ENCODE results near the gene FARP2.
A peak's percentile ranks its signal among the peaks of the same experiment; 100 is the strongest.

FARP2 gene

DNA sequence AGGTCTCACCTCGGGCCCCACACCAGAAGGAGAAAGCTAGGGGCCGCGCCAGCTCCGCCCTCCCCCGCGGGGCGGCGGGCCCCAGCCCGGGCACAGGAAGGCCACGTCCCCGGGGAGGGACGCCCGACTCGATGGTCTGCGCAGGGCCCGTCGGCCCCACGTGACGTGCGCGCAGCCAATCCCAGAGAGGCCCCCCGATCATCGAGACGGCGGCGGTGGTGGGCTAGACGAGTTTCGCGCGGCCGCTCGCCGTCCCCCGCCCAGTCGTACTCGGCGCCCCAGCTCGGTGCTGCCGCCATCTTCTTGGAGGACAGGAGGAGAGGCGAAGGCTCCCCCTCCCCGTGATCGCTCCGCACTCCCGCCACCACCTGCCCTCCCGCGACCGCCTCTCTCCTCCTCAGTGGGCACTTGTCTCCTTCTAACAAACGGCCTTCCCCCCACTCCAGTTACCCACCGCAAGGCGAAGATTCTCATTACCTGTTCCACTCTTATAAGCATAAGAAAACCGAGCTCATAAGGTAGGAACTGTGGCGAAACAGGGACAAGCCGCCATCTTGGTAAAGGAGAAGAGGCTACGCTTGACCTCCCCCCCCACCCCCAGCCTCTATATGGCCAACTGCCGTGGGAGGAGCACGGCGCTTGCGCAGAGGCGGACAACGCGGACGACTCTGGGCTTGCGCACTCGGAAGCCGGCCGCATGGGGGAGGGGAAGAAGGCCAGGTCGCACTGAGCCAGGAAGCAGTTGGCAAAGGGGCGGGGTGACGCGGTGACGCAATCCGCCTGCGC is 40.8 kb upstream of the FARP2 start, which contains the start of gene HDLBP (continued):
- TF ChIP-seq, protein P1, sequence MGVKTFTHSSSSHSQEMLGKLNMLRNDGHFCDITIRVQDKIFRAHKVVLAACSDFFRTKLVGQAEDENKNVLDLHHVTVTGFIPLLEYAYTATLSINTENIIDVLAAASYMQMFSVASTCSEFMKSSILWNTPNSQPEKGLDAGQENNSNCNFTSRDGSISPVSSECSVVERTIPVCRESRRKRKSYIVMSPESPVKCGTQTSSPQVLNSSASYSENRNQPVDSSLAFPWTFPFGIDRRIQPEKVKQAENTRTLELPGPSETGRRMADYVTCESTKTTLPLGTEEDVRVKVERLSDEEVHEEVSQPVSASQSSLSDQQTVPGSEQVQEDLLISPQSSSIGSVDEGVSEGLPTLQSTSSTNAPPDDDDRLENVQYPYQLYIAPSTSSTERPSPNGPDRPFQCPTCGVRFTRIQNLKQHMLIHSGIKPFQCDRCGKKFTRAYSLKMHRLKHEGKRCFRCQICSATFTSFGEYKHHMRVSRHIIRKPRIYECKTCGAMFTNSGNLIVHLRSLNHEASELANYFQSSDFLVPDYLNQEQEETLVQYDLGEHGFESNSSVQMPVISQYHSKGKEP (tag by site-specific recombination; IDR thresholded peaks at IDR 0.05): no peak
- peak; percentile 97 for TF ChIP-seq YY1 (tag by site-specific recombination; IDR thresholded peaks at IDR 0.05)
- no peak for TF ChIP-seq ZNF10 (tag by site-specific recombination; IDR thresholded peaks at IDR 0.05)
- TF ChIP-seq, protein P2, sequence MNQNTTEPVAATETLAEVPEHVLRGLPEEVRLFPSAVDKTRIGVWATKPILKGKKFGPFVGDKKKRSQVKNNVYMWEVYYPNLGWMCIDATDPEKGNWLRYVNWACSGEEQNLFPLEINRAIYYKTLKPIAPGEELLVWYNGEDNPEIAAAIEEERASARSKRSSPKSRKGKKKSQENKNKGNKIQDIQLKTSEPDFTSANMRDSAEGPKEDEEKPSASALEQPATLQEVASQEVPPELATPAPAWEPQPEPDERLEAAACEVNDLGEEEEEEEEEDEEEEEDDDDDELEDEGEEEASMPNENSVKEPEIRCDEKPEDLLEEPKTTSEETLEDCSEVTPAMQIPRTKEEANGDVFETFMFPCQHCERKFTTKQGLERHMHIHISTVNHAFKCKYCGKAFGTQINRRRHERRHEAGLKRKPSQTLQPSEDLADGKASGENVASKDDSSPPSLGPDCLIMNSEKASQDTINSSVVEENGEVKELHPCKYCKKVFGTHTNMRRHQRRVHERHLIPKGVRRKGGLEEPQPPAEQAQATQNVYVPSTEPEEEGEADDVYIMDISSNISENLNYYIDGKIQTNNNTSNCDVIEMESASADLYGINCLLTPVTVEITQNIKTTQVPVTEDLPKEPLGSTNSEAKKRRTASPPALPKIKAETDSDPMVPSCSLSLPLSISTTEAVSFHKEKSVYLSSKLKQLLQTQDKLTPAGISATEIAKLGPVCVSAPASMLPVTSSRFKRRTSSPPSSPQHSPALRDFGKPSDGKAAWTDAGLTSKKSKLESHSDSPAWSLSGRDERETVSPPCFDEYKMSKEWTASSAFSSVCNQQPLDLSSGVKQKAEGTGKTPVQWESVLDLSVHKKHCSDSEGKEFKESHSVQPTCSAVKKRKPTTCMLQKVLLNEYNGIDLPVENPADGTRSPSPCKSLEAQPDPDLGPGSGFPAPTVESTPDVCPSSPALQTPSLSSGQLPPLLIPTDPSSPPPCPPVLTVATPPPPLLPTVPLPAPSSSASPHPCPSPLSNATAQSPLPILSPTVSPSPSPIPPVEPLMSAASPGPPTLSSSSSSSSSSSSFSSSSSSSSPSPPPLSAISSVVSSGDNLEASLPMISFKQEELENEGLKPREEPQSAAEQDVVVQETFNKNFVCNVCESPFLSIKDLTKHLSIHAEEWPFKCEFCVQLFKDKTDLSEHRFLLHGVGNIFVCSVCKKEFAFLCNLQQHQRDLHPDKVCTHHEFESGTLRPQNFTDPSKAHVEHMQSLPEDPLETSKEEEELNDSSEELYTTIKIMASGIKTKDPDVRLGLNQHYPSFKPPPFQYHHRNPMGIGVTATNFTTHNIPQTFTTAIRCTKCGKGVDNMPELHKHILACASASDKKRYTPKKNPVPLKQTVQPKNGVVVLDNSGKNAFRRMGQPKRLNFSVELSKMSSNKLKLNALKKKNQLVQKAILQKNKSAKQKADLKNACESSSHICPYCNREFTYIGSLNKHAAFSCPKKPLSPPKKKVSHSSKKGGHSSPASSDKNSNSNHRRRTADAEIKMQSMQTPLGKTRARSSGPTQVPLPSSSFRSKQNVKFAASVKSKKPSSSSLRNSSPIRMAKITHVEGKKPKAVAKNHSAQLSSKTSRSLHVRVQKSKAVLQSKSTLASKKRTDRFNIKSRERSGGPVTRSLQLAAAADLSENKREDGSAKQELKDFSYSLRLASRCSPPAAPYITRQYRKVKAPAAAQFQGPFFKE (tag by site-specific recombination; IDR thresholded peaks at IDR 0.05; ENCODE audit: borderline replicate concordance): no peak
- no peak for TF ChIP-seq ZNF16 (tag by site-specific recombination; IDR thresholded peaks at IDR 0.05; ENCODE audit: low read depth)
- TF ChIP-seq ZNF510 (tag by site-specific recombination; IDR thresholded peaks at IDR 0.05; ENCODE audit: insufficient replicate concordance): no peak
- no peak for TF ChIP-seq PRDM1 (tag by site-specific recombination; IDR thresholded peaks at IDR 0.05)
- TF ChIP-seq ZNF214 (tag by site-specific recombination; IDR thresholded peaks at IDR 0.05; ENCODE audit: borderline replicate concordance): no peak
- TF ChIP-seq ZSCAN30 (tag by site-specific recombination; IDR thresholded peaks at IDR 0.05): peak; percentile 21; the same call in 1 of the 2 replicates
- 0 out of 2 replicates have a peak, but pooled peaks have one; percentile 10 for TF ChIP-seq TRIM28 (IDR thresholded peaks at IDR 0.05; ENCODE audit: borderline replicate concordance, low read length)
- no peak for TF ChIP-seq ZNF791 (tag by site-specific recombination; IDR thresholded peaks at IDR 0.05)
- no peak for TF ChIP-seq REPIN1 (tag by site-specific recombination; IDR thresholded peaks at IDR 0.05; ENCODE audit: low read depth)
- TF ChIP-seq, protein P3, sequence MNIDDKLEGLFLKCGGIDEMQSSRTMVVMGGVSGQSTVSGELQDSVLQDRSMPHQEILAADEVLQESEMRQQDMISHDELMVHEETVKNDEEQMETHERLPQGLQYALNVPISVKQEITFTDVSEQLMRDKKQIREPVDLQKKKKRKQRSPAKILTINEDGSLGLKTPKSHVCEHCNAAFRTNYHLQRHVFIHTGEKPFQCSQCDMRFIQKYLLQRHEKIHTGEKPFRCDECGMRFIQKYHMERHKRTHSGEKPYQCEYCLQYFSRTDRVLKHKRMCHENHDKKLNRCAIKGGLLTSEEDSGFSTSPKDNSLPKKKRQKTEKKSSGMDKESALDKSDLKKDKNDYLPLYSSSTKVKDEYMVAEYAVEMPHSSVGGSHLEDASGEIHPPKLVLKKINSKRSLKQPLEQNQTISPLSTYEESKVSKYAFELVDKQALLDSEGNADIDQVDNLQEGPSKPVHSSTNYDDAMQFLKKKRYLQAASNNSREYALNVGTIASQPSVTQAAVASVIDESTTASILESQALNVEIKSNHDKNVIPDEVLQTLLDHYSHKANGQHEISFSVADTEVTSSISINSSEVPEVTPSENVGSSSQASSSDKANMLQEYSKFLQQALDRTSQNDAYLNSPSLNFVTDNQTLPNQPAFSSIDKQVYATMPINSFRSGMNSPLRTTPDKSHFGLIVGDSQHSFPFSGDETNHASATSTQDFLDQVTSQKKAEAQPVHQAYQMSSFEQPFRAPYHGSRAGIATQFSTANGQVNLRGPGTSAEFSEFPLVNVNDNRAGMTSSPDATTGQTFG (tag by site-specific recombination; IDR thresholded peaks at IDR 0.05; ENCODE audit: borderline replicate concordance): no peak
- TF ChIP-seq, protein P4, sequence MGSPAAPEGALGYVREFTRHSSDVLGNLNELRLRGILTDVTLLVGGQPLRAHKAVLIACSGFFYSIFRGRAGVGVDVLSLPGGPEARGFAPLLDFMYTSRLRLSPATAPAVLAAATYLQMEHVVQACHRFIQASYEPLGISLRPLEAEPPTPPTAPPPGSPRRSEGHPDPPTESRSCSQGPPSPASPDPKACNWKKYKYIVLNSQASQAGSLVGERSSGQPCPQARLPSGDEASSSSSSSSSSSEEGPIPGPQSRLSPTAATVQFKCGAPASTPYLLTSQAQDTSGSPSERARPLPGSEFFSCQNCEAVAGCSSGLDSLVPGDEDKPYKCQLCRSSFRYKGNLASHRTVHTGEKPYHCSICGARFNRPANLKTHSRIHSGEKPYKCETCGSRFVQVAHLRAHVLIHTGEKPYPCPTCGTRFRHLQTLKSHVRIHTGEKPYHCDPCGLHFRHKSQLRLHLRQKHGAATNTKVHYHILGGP (tag by site-specific recombination; IDR thresholded peaks at IDR 0.05): no peak
- TF ChIP-seq, protein P5, sequence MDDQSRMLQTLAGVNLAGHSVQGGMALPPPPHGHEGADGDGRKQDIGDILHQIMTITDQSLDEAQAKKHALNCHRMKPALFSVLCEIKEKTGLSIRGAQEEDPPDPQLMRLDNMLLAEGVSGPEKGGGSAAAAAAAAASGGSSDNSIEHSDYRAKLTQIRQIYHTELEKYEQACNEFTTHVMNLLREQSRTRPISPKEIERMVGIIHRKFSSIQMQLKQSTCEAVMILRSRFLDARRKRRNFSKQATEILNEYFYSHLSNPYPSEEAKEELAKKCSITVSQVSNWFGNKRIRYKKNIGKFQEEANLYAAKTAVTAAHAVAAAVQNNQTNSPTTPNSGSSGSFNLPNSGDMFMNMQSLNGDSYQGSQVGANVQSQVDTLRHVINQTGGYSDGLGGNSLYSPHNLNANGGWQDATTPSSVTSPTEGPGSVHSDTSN (CRISPR knock-in tag; IDR thresholded peaks at IDR 0.05): no peak; the same call in 1 of the 2 replicates
- no peak for TF ChIP-seq KLF10 (tag by site-specific recombination; IDR thresholded peaks at IDR 0.05)
- TF ChIP-seq, protein P6, sequence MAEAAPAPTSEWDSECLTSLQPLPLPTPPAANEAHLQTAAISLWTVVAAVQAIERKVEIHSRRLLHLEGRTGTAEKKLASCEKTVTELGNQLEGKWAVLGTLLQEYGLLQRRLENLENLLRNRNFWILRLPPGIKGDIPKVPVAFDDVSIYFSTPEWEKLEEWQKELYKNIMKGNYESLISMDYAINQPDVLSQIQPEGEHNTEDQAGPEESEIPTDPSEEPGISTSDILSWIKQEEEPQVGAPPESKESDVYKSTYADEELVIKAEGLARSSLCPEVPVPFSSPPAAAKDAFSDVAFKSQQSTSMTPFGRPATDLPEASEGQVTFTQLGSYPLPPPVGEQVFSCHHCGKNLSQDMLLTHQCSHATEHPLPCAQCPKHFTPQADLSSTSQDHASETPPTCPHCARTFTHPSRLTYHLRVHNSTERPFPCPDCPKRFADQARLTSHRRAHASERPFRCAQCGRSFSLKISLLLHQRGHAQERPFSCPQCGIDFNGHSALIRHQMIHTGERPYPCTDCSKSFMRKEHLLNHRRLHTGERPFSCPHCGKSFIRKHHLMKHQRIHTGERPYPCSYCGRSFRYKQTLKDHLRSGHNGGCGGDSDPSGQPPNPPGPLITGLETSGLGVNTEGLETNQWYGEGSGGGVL (tag by site-specific recombination; IDR thresholded peaks at IDR 0.05): peak; percentile 86
- no peak for TF ChIP-seq ZNF302 (tag by site-specific recombination; IDR thresholded peaks at IDR 0.05; ENCODE audit: low read depth)
- TF ChIP-seq ZFP69B (tag by site-specific recombination; IDR thresholded peaks at IDR 0.05): peak; percentile 94
- no peak for TF ChIP-seq ZNF473 (tag by site-specific recombination; IDR thresholded peaks at IDR 0.05)
- TF ChIP-seq HOXD13 (CRISPR knock-in tag; IDR thresholded peaks at IDR 0.05; ENCODE audit: borderline replicate concordance): no peak
- no peak; the same call in 1 of the 2 replicates for TF ChIP-seq ZBTB48 (tag by site-specific recombination; IDR thresholded peaks at IDR 0.05)
- no peak for TF ChIP-seq ZNF785 (tag by site-specific recombination; IDR thresholded peaks at IDR 0.05)
- no peak for TF ChIP-seq HOXA7 (CRISPR knock-in tag; IDR thresholded peaks at IDR 0.05; ENCODE audit: borderline replicate concordance)

Measured in HEK293 (cell line).